Stimulated activated CD8-positive, alpha-beta memory T cell treated with anti-CD3 and anti-CD28 coated beads, Interleukin-4, amount 100 ng/mL, for 4 hours (primary cell): ENCODE data around the gene KPNA1.
"Not testable (repeated sequence)": the region's sequence is repeated elsewhere in the genome, so short reads cannot be mapped to it uniquely, and the experiment has no call there.

Experiments used
- DNase-seq, 2 donors: peaks; one replicate each; pipeline ENCODE4 v3.0.0-alpha.2; 2020; ENCODE audit warnings: low read depth in 2 of 2, low spot score in 1 of 2

Gene KPNA1

GRCh38 chr3:122520861-122521260, 6.1 kb upstream of the KPNA1 start:
- no peak for DNase-seq

- no peak for DNase-seq
Measured at GRCh38 chr3:122519693-122520092, 5.0 kb upstream of the KPNA1 start.

GRCh38 chr3:122516846-122517360, 2.2 kb upstream of the KPNA1 start:
- no peak for DNase-seq

- no peak for DNase-seq
Measured at GRCh38 chr3:122515870-122516269, 1.1 kb upstream of the KPNA1 start.

GRCh38 chr3:122515020-122515468, 305 bp upstream of the KPNA1 start:
- DNase-seq = no peak

- DNase-seq = no peak
Measured at GRCh38 chr3:122513386-122514122, 1.2 kb downstream of the KPNA1 start.

- no peak for DNase-seq
Measured at GRCh38 chr3:122512284-122512683, 2.5 kb downstream of the KPNA1 start.

GRCh38 chr3:122510878-122511535, 3.7 kb downstream of the KPNA1 start:
- no peak for DNase-seq

GRCh38 chr3:122508944-122509343, 5.8 kb downstream of the KPNA1 start:
- not testable (repeated sequence) for DNase-seq

GRCh38 chr3:122508135-122508914, 6.4 kb downstream of the KPNA1 start:
- DNase-seq = no peak

GRCh38 chr3:122506450-122506849, 8.3 kb downstream of the KPNA1 start:
- no peak for DNase-seq

GRCh38 chr3:122505676-122506075, 9.1 kb downstream of the KPNA1 start:
- DNase-seq = no peak

GRCh38 chr3:122502941-122503340, 11.8 kb downstream of the KPNA1 start:
- DNase-seq = no peak

GRCh38 chr3:122502139-122502538, 12.6 kb downstream of the KPNA1 start:
- no peak for DNase-seq

- not testable (repeated sequence) for DNase-seq
Measured at GRCh38 chr3:122500964-122501363, 13.8 kb downstream of the KPNA1 start.

GRCh38 chr3:122498152-122498551, 16.6 kb downstream of the KPNA1 start:
- no peak for DNase-seq

- peak in 1 of 2 donors; percentile 24 for DNase-seq
Measured at GRCh38 chr3:122497425-122497824, 17.3 kb downstream of the KPNA1 start.

- no peak for DNase-seq
Measured at GRCh38 chr3:122496508-122496907, 18.2 kb downstream of the KPNA1 start.

- no peak for DNase-seq
Measured at GRCh38 chr3:122493296-122493695, 21.4 kb downstream of the KPNA1 start.

- DNase-seq = no peak
Measured at GRCh38 chr3:122488262-122488973, 26.3 kb downstream of the KPNA1 start.

- no peak for DNase-seq
Measured at GRCh38 chr3:122484985-122485384, 29.8 kb downstream of the KPNA1 start.
